GM12878 (cell line): ENCODE results near the gene ADISSP. TPM values are rescaled to one million over a fixed set of nuclear protein-coding genes. Genes with fewer than 3 reads are reported as not detected.

Experiments
- ATAC-seq: fragments of 200-7000 bp; cut with Tn5 transposase; 3 replicates; pipeline ENCODE4 v1.9.1; 2020; ENCODE audit warnings: mild to moderate bottlenecking, moderate library complexity
- Bru-seq: library from RNA; stranded (reverse); fragments of 400-500 nt; gene quantifications from one replicate; lab custom pipeline; 2021; lab: Mats Ljungman, UMichigan
- BruChase-seq, 2 experiments: library from RNA; stranded (reverse); fragments of 400-500 nt; gene quantifications; one replicate each; lab custom pipeline; 2021; lab: Mats Ljungman, UMichigan
- BruUV-seq: library from RNA; stranded (reverse); fragments of 400-500 nt; replicated peaks from 2 replicates; lab custom pipeline; 2021; lab: Mats Ljungman, UMichigan
- CTCF ChIA-PET: fragments of 300-600 bp; sonication (Branson Sonifier 250); formaldehyde crosslinking; extraction: SDS; loops from one replicate; lab custom pipeline; 2021; ENCODE audit warnings: inconsistent platforms; lab: Yijun Ruan, JAX
- POLR2A ChIA-PET: fragments of 350-600 bp; formaldehyde crosslinking; extraction: SDS; loops from one replicate; lab custom pipeline; 2021; ENCODE audit warnings: inconsistent platforms; lab: Charles Lee
- RAD21 ChIA-PET: fragments of 300-600 bp; sonication (Branson Sonifier 250); formaldehyde crosslinking; loops from one replicate; lab custom pipeline; 2023; ENCODE audit warnings: antibody characterized with exemption; ENCODE audit not compliant: unreplicated experiment; lab: Charles Lee
- SMC1A ChIA-PET: fragments of 300-600 bp; sonication (Branson Sonifier 250); formaldehyde crosslinking; loops from one replicate; lab custom pipeline; 2023; ENCODE audit not compliant: unreplicated experiment, uncharacterized antibody; lab: Charles Lee
- DNase-seq: peaks from one replicate; pipeline ENCODE4 v3.0.0-alpha.2; 2011; ENCODE audit warnings: low read depth, low spot score
- FAIRE-seq: peaks from 3 replicates; lab custom pipeline; 2011; peaks lifted over from hg19 to GRCh38; lab: Jason Lieb, UNC
- H2AFZ ChIP-seq: 2 replicates; pipeline ENCODE4 v1.6.0; 2011; ENCODE audit warnings: low read depth, low read length, control low read depth; ENCODE audit not compliant: control insufficient read depth
- H3K27ac ChIP-seq: 2 replicates; pipeline ENCODE4 v1.5.1; 2011; ENCODE audit warnings: control low read depth; ENCODE audit not compliant: control insufficient read depth, insufficient read depth
- H3K27me3 ChIP-seq, 2 experiments: replicated peaks in 1 of 2; 2 replicates each; pipeline versions ENCODE4 v1.6.0 to v1.6.1; 2011; ENCODE audit warnings: low read length in 1 of 2; ENCODE audit not compliant: control insufficient read depth in 2 of 2, insufficient read depth in 2 of 2
- H3K36me3 ChIP-seq, 2 experiments: 2 replicates each; pipeline ENCODE4 v1.5.1; 2011; ENCODE audit warnings: low read length in 1 of 2; ENCODE audit not compliant: control insufficient read depth in 2 of 2, insufficient read depth in 2 of 2
- H3K4me1 ChIP-seq: 2 replicates; pipeline ENCODE4 v1.6.1; 2011; ENCODE audit warnings: mild to moderate bottlenecking, low read length, moderate library complexity, mixed read lengths; ENCODE audit not compliant: control insufficient read depth, insufficient read depth
- H3K4me2 ChIP-seq: 2 replicates; pipeline ENCODE4 v1.6.0; 2011; ENCODE audit warnings: control low read depth; ENCODE audit not compliant: control insufficient read depth, insufficient read depth
- H3K4me3 ChIP-seq: fragments of 200-600 bp; sonication (generic); 2 replicates; pipeline ENCODE4 v1.5.1; 2016
- H3K79me2 ChIP-seq: 2 replicates; pipeline ENCODE4 v1.6.0; 2011; ENCODE audit warnings: low read length; ENCODE audit not compliant: control insufficient read depth, insufficient read depth
- H3K9ac ChIP-seq: 2 replicates; pipeline ENCODE4 v1.8.0; 2011; ENCODE audit warnings: low read length, control low read depth, mixed read lengths; ENCODE audit not compliant: control insufficient read depth, insufficient read depth
- H3K9me3 ChIP-seq: replicated peaks from 3 replicates; pipeline ENCODE4 v1.5.1; 2011; ENCODE audit warnings: mild to moderate bottlenecking, low read length; ENCODE audit not compliant: control insufficient read depth, insufficient read depth
- H4K20me1 ChIP-seq: 2 replicates; pipeline ENCODE4 v1.6.0; 2011; ENCODE audit not compliant: control insufficient read depth, insufficient read depth
- EGR1 ChIP-seq, 2 experiments: IDR thresholded peaks; 1 replicate in 1 of 2; 2 replicates in 1 of 2; pipeline ENCODE4 v1.6.1; 2011 to 2012; ENCODE audit warnings: low read depth in 2 of 2, low read length in 2 of 2, borderline replicate concordance in 1 of 2, mild to moderate bottlenecking in 1 of 2, moderate library complexity in 1 of 2
- EP300 ChIP-seq, 2 experiments: fragments of 150-350 bp in 1 of 2; IDR thresholded peaks; 2 replicates each; pipeline ENCODE4 v1.6.1; 2011 to 2012; ENCODE audit warnings: low read depth in 2 of 2, low read length in 2 of 2, borderline replicate concordance in 1 of 2, improper control_type of control experiment in 1 of 2, inconsistent platforms in 1 of 2; ENCODE audit not compliant: control insufficient read depth in 1 of 2
- FOXK2 ChIP-seq: fragments of 450-650 bp; IDR thresholded peaks from 2 replicates; pipeline ENCODE4 v1.6.1; 2017; ENCODE audit warnings: mild to moderate bottlenecking, moderate library complexity
- JUND ChIP-seq: IDR thresholded peaks from 2 replicates; pipeline ENCODE4 v1.6.1; 2012; ENCODE audit warnings: low read depth, mild to moderate bottlenecking, low read length, improper control_type of control experiment, moderate library complexity
- KDM1A ChIP-seq: fragments of 200-600 bp; sonication (generic); IDR thresholded peaks from 2 replicates; pipeline ENCODE4 v1.6.1; 2016; ENCODE audit warnings: borderline replicate concordance
- MAX ChIP-seq: IDR thresholded peaks from 2 replicates; pipeline ENCODE4 v1.6.1; 2012; ENCODE audit warnings: low read depth, low read length, improper control_type of control experiment
- MLLT1 ChIP-seq: fragments of 450-650 bp; IDR thresholded peaks from 2 replicates; pipeline ENCODE4 v1.6.1; 2016; ENCODE audit warnings: mild to moderate bottlenecking
- MYC ChIP-seq: IDR thresholded peaks from 2 replicates; pipeline ENCODE4 v1.6.1; 2011; ENCODE audit warnings: mild to moderate bottlenecking, low read length, moderate library complexity, inconsistent platforms; ENCODE audit not compliant: insufficient read depth, insufficient replicate concordance, insufficient read length, severe bottlenecking
- SP1 ChIP-seq: IDR thresholded peaks from one replicate; pipeline ENCODE4 v1.6.1; 2011; ENCODE audit warnings: low read depth, low read length
- SREBF2 ChIP-seq: IDR thresholded peaks from 2 replicates; pipeline ENCODE4 v1.6.1; 2012; ENCODE audit warnings: mild to moderate bottlenecking, low read length
- ZBED1 ChIP-seq: IDR thresholded peaks from 2 replicates; pipeline ENCODE4 v1.6.1; 2016; ENCODE audit warnings: borderline replicate concordance
- ZNF24 ChIP-seq: fragments of 450-650 bp; IDR thresholded peaks from 2 replicates; pipeline ENCODE4 v1.6.1; 2017; ENCODE audit warnings: antibody characterized with exemption, mild to moderate bottlenecking
- WGBS: methylation state at CpG from one replicate; pipeline ENCODE4 v1.1.6; 2016; ENCODE audit warnings: low lambda C conversion rate; ENCODE audit not compliant: insufficient replicate concordance, insufficient coverage; ENCODE audit errors: missing lambda C conversion rate; 5-methylcytosine and 5-hydroxymethylcytosine counted together
- in situ Hi-C: fragments of 300-500 bp; cut with MboI; formaldehyde crosslinking; loops from 9 replicates; pipeline ENCODE4 v1.14.3; 2018; ENCODE audit warnings: mixed read lengths
- intact Hi-C: fragments of 100-400 bp; cut with micrococcal nuclease; formaldehyde crosslinking; loops from one replicate; pipeline ENCODE4 v1.14.2; 2022; ENCODE audit not compliant: unreplicated experiment
- long read RNA-seq, 2 experiments: library from polyadenylated mRNA; unstranded; transcript quantifications; one replicate each; pipeline ENCODE4 v2.0.0, GENCODE V29; 2019 to 2020
- polyA minus RNA-seq, 3 experiments: library from RNA; depleted of rRNA, polyadenylated mRNA; stranded (reverse); fragments of >200 nt; gene quantifications; 2 replicates each; pipeline ENCODE4 v1.2.3, GENCODE V29; 2011
- polyA plus RNA-seq, 11 experiments: library from polyadenylated mRNA; depleted of rRNA in 4 of 11; unstranded in 6 of 11; stranded (reverse) in 5 of 11; fragments of >200 nt; fragmentation: Nextera tagmentation in 4 of 11; fragmentation: Illumina TruSeq in 1 of 11; extraction: Ambion mirVana in 4 of 11; extraction: Trizol in 1 of 11; gene quantifications; 1 replicate in 1 of 11; 2 replicates in 10 of 11; pipeline versions ENCODE4 v1.2.1 to v1.2.3, GENCODE V29; 2011 to 2016; ENCODE audit warnings: inconsistent platforms in 2 of 11, missing spikeins in 2 of 11, low read depth in 1 of 11
- total RNA-seq, 4 experiments: library from RNA; depleted of rRNA in 3 of 4; stranded (reverse); fragments of >200 nt in 3 of 4; fragmentation: Illumina TruSeq in 1 of 4; extraction: Trizol in 1 of 4; gene quantifications; 2 replicates each; pipeline versions ENCODE4 v1.2.1 to v1.2.3, GENCODE V29; 2013 to 2021
- TF ChIP-seq, protein P1 (sequence below): IDR thresholded peaks from 2 replicates; pipeline ENCODE4 v1.6.1; 2011; ENCODE audit warnings: mild to moderate bottlenecking, low read depth, low read length, moderate library complexity; ENCODE audit not compliant: insufficient replicate concordance

The ADISSP gene
- total RNA-seq (2013; cell fraction: nucleolus; rRNA removed) = 2.7 and 3.8 TPM in 2 replicates
- 59.2 and 64.5 TPM in 2 replicates for total RNA-seq (2014; rRNA removed)
- 25.2 and 27.1 TPM in 2 replicates for total RNA-seq (2014; rRNA removed; fragmentation: Illumina TruSeq; extraction: Trizol)
- 65.9 and 67.5 TPM in 2 replicates for total RNA-seq (2021)
- 5.7 TPM for polyA plus RNA-seq (2011; ENCODE audit: low read depth)
- polyA plus RNA-seq (2011; rRNA removed) = 6.9 and 22.6 TPM in 2 replicates
- 42.5 and 66.1 TPM in 2 replicates for polyA plus RNA-seq (2011; cell fraction: cytosol; rRNA removed)
- 25.9 and 34.8 TPM in 2 replicates for polyA plus RNA-seq (2011; cell fraction: nucleus; rRNA removed)
- 22.4 and 26.6 TPM in 2 replicates for polyA plus RNA-seq (2012)
- polyA plus RNA-seq (2014; fragmentation: Illumina TruSeq; extraction: Trizol) = 2.3 and 17.5 TPM in 2 replicates
- polyA plus RNA-seq (2014; fragmentation: Nextera tagmentation; extraction: Ambion mirVana) = 1 to 10 TPM in 1 of 2 experiments, under 1 TPM in 1; 0.80 to 7.6 TPM
- 50.2 and 62.0 TPM in 2 replicates for polyA plus RNA-seq (2014; rRNA removed)
- polyA plus RNA-seq (2016; fragmentation: Nextera tagmentation; extraction: Ambion mirVana) = 10 to 100 TPM; 90.8 to 96.3 TPM
- 16.0 and 29.6 TPM in 2 replicates for polyA minus RNA-seq (2011; rRNA and poly(A)+ RNA removed)
- 16.8 and 25.3 TPM in 2 replicates for polyA minus RNA-seq (2011; cell fraction: cytosol; rRNA and poly(A)+ RNA removed)
- polyA minus RNA-seq (2011; cell fraction: nucleus; rRNA and poly(A)+ RNA removed) = 6.3 and 9.6 TPM in 2 replicates
- Bru-seq, nascent RNA = percentile 52 among the genes with signal in this experiment
- BruChase-seq, experiment 1, labeled RNA remaining after a 6-hour chase = percentile 50 among the genes with signal in this experiment
- BruChase-seq, experiment 2, labeled RNA remaining after a 2-hour chase = percentile 47 among the genes with signal in this experiment
- long read RNA-seq, experiment 1, transcript C20orf27-202 (6 exons, 1,886 nt) = major isoform, 74 of 83 reads
- long read RNA-seq, experiment 1, partial matches to known transcripts = 4 of 83 reads
- long read RNA-seq, experiment 1, other reads (novel, unspliced or antisense) = 5 of 83 reads
- long read RNA-seq, experiment 2 = 0 reads

GRCh38 chr20:3767427-3768341 is at the start of gene ADISSP:
ADISSP (minus strand) TSS chr20:3767753; CDS start chr20:3760100, 7,653 bp downstream.
- DNase-seq (peak; percentile 91), FAIRE-seq (peak; percentile 98), ATAC-seq (peak; percentile 97)
- in situ Hi-C loops = no loop called here
- CTCF ChIA-PET = interaction anchor here (0.6 to 5.7 kb wide), 29 partner anchors 10 to 794 kb away, joined by 3 to 52 read pairs (median 5); partner anchors contain the start of genes AP5S1, CENPB, SIGLEC1 and SPEF1
- Histone ChIP-seq H3K4me2 (peak within 1 kb of the TSS; percentile 94), H3K27ac (peak within 1 kb of the TSS; percentile 75), H2AFZ (peak within 1 kb of the TSS; percentile 96), H3K4me3 (peak within 1 kb of the TSS; percentile 89), H3K27me3 (no peaks in the 10 kb centered on the region), H3K36me3 (no peaks in the 10 kb centered on the region; a peak in 1 of 4 replicates), H3K9me3 (no peaks in the 10 kb centered on the region), H3K79me2 (peaks cover 14% of the 10 kb centered on the region), H3K4me1 (peaks cover 24% of the 10 kb centered on the region), H4K20me1 (no peaks in the 10 kb centered on the region), H3K9ac (peak within 1 kb of the TSS; percentile 82)
- RAD21 ChIA-PET = interaction anchor here (0.6 to 2.1 kb wide), 17 partner anchors 10 to 304 kb away, joined by 3 to 10 read pairs (median 4); partner anchors contain the start of genes AP5S1 and SPEF1
- under 1% methylated on average over 54 of the region's 80 CpGs for WGBS
- POLR2A ChIA-PET = interaction anchor here (0.5 to 2.5 kb wide), 8 partner anchors 11 to 315 kb away, joined by 3 to 9 read pairs (median 3); partner anchors contain the start of gene AP5S1
- SMC1A ChIA-PET = interaction anchor here (0.6 to 2.2 kb wide), 11 partner anchors 9 to 1838 kb away, joined by 3 to 12 read pairs (median 3); partner anchors contain the start of genes AP5S1 and CENPB
- intact Hi-C loops = loop anchor here (2.0 to 5.0 kb wide), 3 partner anchors 15 to 90 kb away; no protein-coding TSS in a partner anchor
- TSS peak; percentile 75 for BruUV-seq
- no peak for TF ChIP-seq MYC
- no peak for TF ChIP-seq ZBED1
- no peak for TF ChIP-seq KDM1A
- TF ChIP-seq, protein P1, sequence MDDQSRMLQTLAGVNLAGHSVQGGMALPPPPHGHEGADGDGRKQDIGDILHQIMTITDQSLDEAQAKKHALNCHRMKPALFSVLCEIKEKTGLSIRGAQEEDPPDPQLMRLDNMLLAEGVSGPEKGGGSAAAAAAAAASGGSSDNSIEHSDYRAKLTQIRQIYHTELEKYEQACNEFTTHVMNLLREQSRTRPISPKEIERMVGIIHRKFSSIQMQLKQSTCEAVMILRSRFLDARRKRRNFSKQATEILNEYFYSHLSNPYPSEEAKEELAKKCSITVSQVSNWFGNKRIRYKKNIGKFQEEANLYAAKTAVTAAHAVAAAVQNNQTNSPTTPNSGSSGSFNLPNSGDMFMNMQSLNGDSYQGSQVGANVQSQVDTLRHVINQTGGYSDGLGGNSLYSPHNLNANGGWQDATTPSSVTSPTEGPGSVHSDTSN = no peak
- TF ChIP-seq JUND = no peak
- no peak for TF ChIP-seq SREBF2
- TF ChIP-seq ZNF24 = no peak
- peak; percentile 41; the same call in 1 of the 2 replicates for TF ChIP-seq MLLT1
- TF ChIP-seq MAX = peak; percentile 94
- peak in 1 of 2 experiments; percentile 52; a peak in 1 of 3 replicates for TF ChIP-seq EGR1 (IDR thresholded peaks at IDR 0.05; ENCODE audit: borderline replicate concordance in 1 of 2, low read depth in 2 of 2, low read length in 2 of 2)
- TF ChIP-seq FOXK2 = no peak
- TF ChIP-seq SP1 = peak; percentile 73
- no peak for TF ChIP-seq EP300 (IDR thresholded peaks at IDR 0.05; ENCODE audit: borderline replicate concordance in 1 of 2, control insufficient read depth in 1 of 2, low read depth in 2 of 2, low read length in 2 of 2)
